Hippocampal formation (tissue), 2 donors: ENCODE data around the gene MCCC1.
"Not testable (repeated sequence)": the region's sequence is repeated elsewhere in the genome, so short reads cannot be mapped to it uniquely, and the experiment has no call there.

ENCODE experiments used
- DNase-seq, 2 donors: peaks; one replicate each; lab custom pipeline; 2025; lab: John Stamatoyannopoulos, UW

The MCCC1 gene

GRCh38 chr3:183044547-183045229 is 54.6 kb downstream of the MCCC1 start:
- no peak for DNase-seq

GRCh38 chr3:183038757-183039156 is 60.5 kb downstream of the MCCC1 start:
- no peak for DNase-seq

GRCh38 chr3:183038221-183038620 is 61.1 kb downstream of the MCCC1 start:
- DNase-seq, result no peak

- no peak for DNase-seq
Observed at GRCh38 chr3:183033746-183034145, 65.5 kb downstream of the MCCC1 start.

- no peak for DNase-seq
Observed at GRCh38 chr3:183032880-183033555, 66.3 kb downstream of the MCCC1 start.

- no peak for DNase-seq
Observed at GRCh38 chr3:183031826-183032225, 67.5 kb downstream of the MCCC1 start.

- no peak for DNase-seq
Observed at GRCh38 chr3:183028416-183028815, 70.9 kb downstream of the MCCC1 start.

- DNase-seq, result no peak
Observed at GRCh38 chr3:183027276-183027675, 72.0 kb downstream of the MCCC1 start.

GRCh38 chr3:183022936-183023516 is 76.3 kb downstream of the MCCC1 start:
- DNase-seq, result no peak

GRCh38 chr3:183018421-183019192 is 80.7 kb downstream of the MCCC1 start:
- DNase-seq, result no peak

GRCh38 chr3:183015185-183015584 is 84.1 kb downstream of the MCCC1 start:
- DNase-seq, result no peak

- DNase-seq, result no peak
Observed at GRCh38 chr3:183013856-183014255, 85.4 kb downstream of the MCCC1 start.

- DNase-seq, result no peak
Observed at GRCh38 chr3:183013074-183013473, 86.2 kb downstream of the MCCC1 start.

- DNase-seq, result no peak
Observed at GRCh38 chr3:183008800-183009199, 90.5 kb downstream of the MCCC1 start.

GRCh38 chr3:183008303-183008702 is 91.0 kb downstream of the MCCC1 start:
- no peak for DNase-seq

GRCh38 chr3:183006396-183007002 is 92.8 kb downstream of the MCCC1 start:
- no peak for DNase-seq

GRCh38 chr3:182999767-183000166 is 99.5 kb downstream of the MCCC1 start:
- DNase-seq, result no peak

GRCh38 chr3:182993486-182994201 is 105.7 kb downstream of the MCCC1 start:
- DNase-seq, result not testable (repeated sequence)

GRCh38 chr3:182989566-182989965 is 109.7 kb downstream of the MCCC1 start:
- DNase-seq, result no peak

- no peak for DNase-seq
Observed at GRCh38 chr3:182986021-182986420, 113.3 kb downstream of the MCCC1 start.

- no peak for DNase-seq
Observed at GRCh38 chr3:182983876-182984275, 115.4 kb downstream of the MCCC1 start.

- DNase-seq, result no peak
Observed at GRCh38 chr3:182981038-182981380, 118.3 kb downstream of the MCCC1 start.
